ENCODE measurements around the gene RFX4. TPM values are rescaled to one million over a fixed set of nuclear protein-coding genes. Genes with fewer than 3 reads are reported as not detected.

Gene RFX4
- total and polyA plus RNA-seq, 9 of the 15 experiments (the other 6 are each of a cell fraction or from before 2014, with no cell fraction given), result not detected

DNA sequence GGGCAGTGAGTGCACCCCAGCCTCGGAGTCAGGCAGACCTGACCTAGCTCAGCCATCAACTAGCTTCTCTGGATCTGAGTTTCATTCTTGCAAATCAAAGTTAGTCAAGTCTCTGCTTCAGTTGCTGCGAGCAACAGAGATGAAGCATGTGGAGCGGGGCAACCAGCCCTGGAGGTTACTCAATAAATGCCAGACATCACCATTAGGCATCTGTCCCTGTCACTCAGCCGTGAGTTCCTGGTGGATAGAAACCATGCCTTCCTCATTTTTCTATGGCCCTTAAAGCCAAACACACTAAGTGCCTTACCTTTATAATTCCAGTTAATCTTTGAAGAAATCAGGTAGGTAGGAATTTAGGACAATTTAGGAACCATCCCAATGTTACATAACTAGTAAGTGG is 19.3 kb downstream of the RFX4 start:
- no peak for ATAC-seq
- Histone ChIP-seq H3K9me1 (ENCODE audit: control insufficient read depth, insufficient read depth, low read length) (no peaks in the 10 kb centered on the region), H3K79me2 (ENCODE audit: control insufficient read depth, insufficient read depth, low read length) (no peaks in the 10 kb centered on the region), H3K9ac (ENCODE audit: insufficient read depth in 1 of 2, low read depth in 2 of 2, low read length in 2 of 2) (no peak overlapping the region), H3K27me3 (ENCODE audit: control insufficient read depth in 2 of 2, insufficient read depth in 2 of 2, low read length in 2 of 2) (peaks cover 5 to 26% of the 10 kb centered on the region in 2 experiments; a peak in 4 of 5 replicates), H2AFZ (ENCODE audit: low read depth, low read length) (no peak overlapping the region), H4K20me1 (replicated peaks; ENCODE audit: control insufficient read depth, insufficient read depth, low read length) (no peaks in the 10 kb centered on the region; the same call in 1 of the 2 replicates), H3K4me3 (no peak overlapping the region), H3K36me3 (ENCODE audit: control insufficient read depth, insufficient read depth, low read length) (no peaks in the 10 kb centered on the region), H3K4me2 (ENCODE audit: insufficient read depth, low read length) (no peak overlapping the region), H3K27ac (ENCODE audit: extremely low read depth, low read depth, low read length) (no peak overlapping the region), H3K9me3 (replicated peaks; ENCODE audit: control insufficient read depth, insufficient read depth, low read depth, low read length) (no peaks in the 10 kb centered on the region), H3K4me1 (replicated peaks in 1 of 2; ENCODE audit: control insufficient read depth in 2 of 2, insufficient read depth in 2 of 2, low read length in 2 of 2) (peaks cover 0 to 5% of the 10 kb centered on the region in 2 experiments; a peak in 1 of 5 replicates)
- no peak for FAIRE-seq
- intact Hi-C loops (cut with micrococcal nuclease), result loop anchor here (10.0 kb wide), 1 partner anchor 243 kb away; no protein-coding TSS in a partner anchor
- in situ Hi-C loops (cut with MboI), result no loop called here
- WGBS (ENCODE audit: insufficient coverage, low coverage, missing lambda C conversion rate), result 13% methylated on average over 4 of the region's 4 CpGs
- POLR2A ChIA-PET, result no interaction called here
- TF ChIP-seq EZH2 (IDR thresholded peaks at IDR 0.05; ENCODE audit: borderline replicate concordance, low read depth, low read length) (no peak), CREBBP (IDR thresholded peaks at IDR 0.05; ENCODE audit: low read depth, low read length) (no peak), FOXK1 (CRISPR knock-in tag; IDR thresholded peaks at IDR 0.05; ENCODE audit: borderline replicate concordance) (no peak), ZNF507 (tag; conservative IDR thresholded peaks at IDR 0.05) (no peak), ID3 (CRISPR knock-in tag; IDR thresholded peaks at IDR 0.05) (no peak), ID3 (tag; IDR thresholded peaks at IDR 0.05) (no peak), IFI16 (CRISPR knock-in tag; IDR thresholded peaks at IDR 0.05) (no peak), MXI1 (IDR thresholded peaks at IDR 0.05; ENCODE audit: low read depth, low read length) (no peak), ZNF584 (CRISPR knock-in tag; IDR thresholded peaks at IDR 0.05; ENCODE audit: low read depth) (no peak), JUNB (CRISPR knock-in tag; conservative IDR thresholded peaks at IDR 0.05) (no peak), HMG20A (CRISPR knock-in tag; conservative IDR thresholded peaks at IDR 0.05) (no peak), CSDE1 (IDR thresholded peaks at IDR 0.05) (no peak), PHTF2 (CRISPR knock-in tag; IDR thresholded peaks at IDR 0.05) (no peak), STAT5A (IDR thresholded peaks at IDR 0.05; ENCODE audit: borderline replicate concordance, low read length) (no peak), FIP1L1 (IDR thresholded peaks at IDR 0.05; ENCODE audit: low read depth, low read length, poor library complexity, severe bottlenecking) (no peak), C11orf30 (IDR thresholded peaks at IDR 0.05; ENCODE audit: low read depth) (no peak), ZNF766 (CRISPR knock-in tag; conservative IDR thresholded peaks at IDR 0.05) (no peak)
- TF ChIP-seq, protein P1, sequence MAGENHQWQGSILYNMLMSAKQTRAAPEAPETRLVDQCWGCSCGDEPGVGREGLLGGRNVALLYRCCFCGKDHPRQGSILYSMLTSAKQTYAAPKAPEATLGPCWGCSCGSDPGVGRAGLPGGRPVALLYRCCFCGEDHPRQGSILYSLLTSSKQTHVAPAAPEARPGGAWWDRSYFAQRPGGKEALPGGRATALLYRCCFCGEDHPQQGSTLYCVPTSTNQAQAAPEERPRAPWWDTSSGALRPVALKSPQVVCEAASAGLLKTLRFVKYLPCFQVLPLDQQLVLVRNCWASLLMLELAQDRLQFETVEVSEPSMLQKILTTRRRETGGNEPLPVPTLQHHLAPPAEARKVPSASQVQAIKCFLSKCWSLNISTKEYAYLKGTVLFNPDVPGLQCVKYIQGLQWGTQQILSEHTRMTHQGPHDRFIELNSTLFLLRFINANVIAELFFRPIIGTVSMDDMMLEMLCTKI (IDR thresholded peaks at IDR 0.05; ENCODE audit: partially characterized antibody), result no peak
- TF ChIP-seq, protein P2, sequence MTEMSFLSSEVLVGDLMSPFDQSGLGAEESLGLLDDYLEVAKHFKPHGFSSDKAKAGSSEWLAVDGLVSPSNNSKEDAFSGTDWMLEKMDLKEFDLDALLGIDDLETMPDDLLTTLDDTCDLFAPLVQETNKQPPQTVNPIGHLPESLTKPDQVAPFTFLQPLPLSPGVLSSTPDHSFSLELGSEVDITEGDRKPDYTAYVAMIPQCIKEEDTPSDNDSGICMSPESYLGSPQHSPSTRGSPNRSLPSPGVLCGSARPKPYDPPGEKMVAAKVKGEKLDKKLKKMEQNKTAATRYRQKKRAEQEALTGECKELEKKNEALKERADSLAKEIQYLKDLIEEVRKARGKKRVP (CRISPR knock-in tag; IDR thresholded peaks at IDR 0.05), result no peak
- BruUV-seq (replicated peaks), result no TSS peak
- CTCF ChIA-PET (ENCODE audit: low intra/inter-chr PET ratio), result no interaction called here
- DNase-seq (ENCODE audit: extremely low read depth in 1 of 4, low spot score in 3 of 4), result no peak
